ENCODE results near the gene WDR53. TPM values are rescaled to one million over a fixed set of nuclear protein-coding genes. Genes with fewer than 3 reads are reported as not detected.

WDR53 gene
- polyA plus RNA-seq, 3 donors = 4.1 to 6.7 (median 5.3) TPM

GRCh38 chr3:196517919-196518318 is 50.4 kb downstream of the WDR53 start:
- no peak for DNase-seq
- no peaks in the 10 kb centered on the region for H4K20me1 ChIP-seq (ENCODE audit: insufficient read depth, low read length)
- H3K4me2 ChIP-seq (replicated peaks; ENCODE audit: extremely low read depth, low read length, poor library complexity, severe bottlenecking) = no peak overlapping the region
- Mint-ChIP-seq H3K9me3 (peaks cover 37 to 76% (median 66%) of the 10 kb centered on the region in 7 donors), H3K4me1 (no peaks in the 10 kb centered on the region), H3K36me3 (no peaks in the 10 kb centered on the region), H3K4me3 (no peak overlapping the region), H3K27ac (no peak overlapping the region), H3K27me3 (ENCODE audit: low read depth in 3 of 3) (peaks cover 0 to 1% (median 0%) of the 10 kb centered on the region in 3 donors)
- no peak overlapping the region for H3K27ac ChIP-seq (ENCODE audit: low read depth in 1 of 2, low read length in 2 of 2)
- H3K9ac ChIP-seq (ENCODE audit: insufficient read depth, low read length, poor library complexity, severe bottlenecking) = no peak overlapping the region
- no peaks in the 10 kb centered on the region for H3K79me2 ChIP-seq (ENCODE audit: insufficient read depth, low read length)
- H3K36me3 ChIP-seq (replicated peaks in 1 of 2; ENCODE audit: control insufficient read depth in 1 of 2, insufficient read depth in 2 of 2, low read length in 2 of 2) = no peaks in the 10 kb centered on the region
- no peaks in the 10 kb centered on the region for H3K4me1 ChIP-seq (ENCODE audit: control insufficient read depth in 1 of 2, insufficient read depth in 2 of 2, low read length in 2 of 2)
- H3K27me3 ChIP-seq (ENCODE audit: control insufficient read depth in 2 of 2, insufficient read depth in 2 of 2, low read length in 2 of 2) = no peaks in the 10 kb centered on the region
- TF ChIP-seq CTCF (IDR thresholded peaks at IDR 0.05) = no peak
- no CpG with 5 or more reads among the region's 2 CpGs for WGBS (ENCODE audit: insufficient coverage)
- intact Hi-C loops (cut with micrococcal nuclease) = loop anchor here in 1 of 2 donors (5.0 kb wide), 1 partner anchor 266 kb away; no protein-coding TSS in a partner anchor
- no peak overlapping the region for H3K4me3 ChIP-seq (replicated peaks in 1 of 3; ENCODE audit: low read depth in 2 of 3, low read length in 3 of 3)
- peaks cover 53 to 60% of the 10 kb centered on the region in 2 donors for H3K9me3 ChIP-seq (replicated peaks in 1 of 2; ENCODE audit: control insufficient read depth in 1 of 2, insufficient read depth in 1 of 2, low read length in 2 of 2)
- no peak overlapping the region for H2AFZ ChIP-seq (ENCODE audit: insufficient read depth, low read depth, low read length, poor library complexity, severe bottlenecking)

GRCh38 chr3:196517162-196517800 is 51.1 kb downstream of the WDR53 start:
- H3K9ac ChIP-seq (ENCODE audit: insufficient read depth, low read length, poor library complexity, severe bottlenecking) = no peak overlapping the region
- no peaks in the 10 kb centered on the region for H3K27me3 ChIP-seq (ENCODE audit: control insufficient read depth in 2 of 2, insufficient read depth in 2 of 2, low read length in 2 of 2)
- H3K4me2 ChIP-seq (replicated peaks; ENCODE audit: extremely low read depth, low read length, poor library complexity, severe bottlenecking) = no peak overlapping the region
- H3K4me1 ChIP-seq (ENCODE audit: control insufficient read depth in 1 of 2, insufficient read depth in 2 of 2, low read length in 2 of 2) = no peaks in the 10 kb centered on the region
- TF ChIP-seq CTCF (IDR thresholded peaks at IDR 0.05) = no peak
- H3K4me1 Mint-ChIP-seq = no peaks in the 10 kb centered on the region
- intact Hi-C loops (cut with micrococcal nuclease) = loop anchor here in 1 of 2 donors (5.0 kb wide), 1 partner anchor 265 kb away; no protein-coding TSS in a partner anchor
- peaks cover 0 to 1% (median 1%) of the 10 kb centered on the region in 3 donors for H3K27me3 Mint-ChIP-seq (ENCODE audit: low read depth in 3 of 3)
- no peak overlapping the region for H3K4me3 Mint-ChIP-seq
- H3K27ac ChIP-seq (ENCODE audit: low read depth in 1 of 2, low read length in 2 of 2) = no peak overlapping the region
- H2AFZ ChIP-seq (ENCODE audit: insufficient read depth, low read depth, low read length, poor library complexity, severe bottlenecking) = no peak overlapping the region
- peaks cover 51 to 54% of the 10 kb centered on the region in 2 donors for H3K9me3 ChIP-seq (replicated peaks in 1 of 2; ENCODE audit: control insufficient read depth in 1 of 2, insufficient read depth in 1 of 2, low read length in 2 of 2)
- H3K36me3 Mint-ChIP-seq = no peaks in the 10 kb centered on the region
- no peaks in the 10 kb centered on the region for H3K36me3 ChIP-seq (replicated peaks in 1 of 2; ENCODE audit: control insufficient read depth in 1 of 2, insufficient read depth in 2 of 2, low read length in 2 of 2)
- no peaks in the 10 kb centered on the region for H3K79me2 ChIP-seq (ENCODE audit: insufficient read depth, low read length)
- WGBS (ENCODE audit: insufficient coverage) = no CpG with 5 or more reads among the region's 2 CpGs
- H3K27ac Mint-ChIP-seq = no peak overlapping the region
- DNase-seq = no peak
- H3K9me3 Mint-ChIP-seq = peaks cover 37 to 74% (median 60%) of the 10 kb centered on the region in 7 donors
- H3K4me3 ChIP-seq (replicated peaks in 1 of 3; ENCODE audit: low read depth in 2 of 3, low read length in 3 of 3) = no peak overlapping the region
- no peaks in the 10 kb centered on the region for H4K20me1 ChIP-seq (ENCODE audit: insufficient read depth, low read length)

Data from CD14-positive monocyte (primary cell).